ENCODE data around the gene MCL1.

- TF ChIP-seq MZF1 (tag by site-specific recombination; IDR thresholded peaks at IDR 0.05; ENCODE audit: borderline replicate concordance) (no peak), GLIS2 (tag by site-specific recombination; IDR thresholded peaks at IDR 0.05) (no peak), ZNF239 (tag by site-specific recombination; IDR thresholded peaks at IDR 0.05) (no peak), ZNF580 (tag by site-specific recombination; IDR thresholded peaks at IDR 0.05) (no peak)
Observed at GRCh38 chr1:150549496-150550221, 29.8 kb downstream of the MCL1 start.

Data from HEK293 (cell line).